Measurements from ENCODE around the gene RGSL1.
A peak's percentile ranks its signal among the peaks of the same experiment; 100 is the strongest.

RGSL1 gene

DNA sequence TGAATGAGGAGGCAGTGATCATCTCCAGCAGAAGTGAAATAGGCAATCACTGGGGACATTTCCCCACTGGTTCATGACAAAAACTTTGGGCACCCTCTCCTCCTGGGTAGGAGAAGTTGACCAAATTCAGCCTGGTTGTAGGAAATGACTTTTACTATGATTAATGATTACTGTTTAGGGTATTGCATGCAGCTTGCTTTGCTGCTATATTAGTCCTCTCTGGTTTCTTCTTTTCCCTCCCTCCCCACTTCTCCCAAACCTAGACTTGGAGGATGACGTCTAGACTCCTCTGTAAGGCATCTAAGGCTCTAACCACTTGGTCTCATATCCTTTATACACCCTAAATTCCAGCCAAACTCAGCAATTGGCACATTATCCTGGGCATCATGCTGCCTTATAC is 157.6 kb downstream of the RGSL1 start:
- TF ChIP-seq, protein P1, sequence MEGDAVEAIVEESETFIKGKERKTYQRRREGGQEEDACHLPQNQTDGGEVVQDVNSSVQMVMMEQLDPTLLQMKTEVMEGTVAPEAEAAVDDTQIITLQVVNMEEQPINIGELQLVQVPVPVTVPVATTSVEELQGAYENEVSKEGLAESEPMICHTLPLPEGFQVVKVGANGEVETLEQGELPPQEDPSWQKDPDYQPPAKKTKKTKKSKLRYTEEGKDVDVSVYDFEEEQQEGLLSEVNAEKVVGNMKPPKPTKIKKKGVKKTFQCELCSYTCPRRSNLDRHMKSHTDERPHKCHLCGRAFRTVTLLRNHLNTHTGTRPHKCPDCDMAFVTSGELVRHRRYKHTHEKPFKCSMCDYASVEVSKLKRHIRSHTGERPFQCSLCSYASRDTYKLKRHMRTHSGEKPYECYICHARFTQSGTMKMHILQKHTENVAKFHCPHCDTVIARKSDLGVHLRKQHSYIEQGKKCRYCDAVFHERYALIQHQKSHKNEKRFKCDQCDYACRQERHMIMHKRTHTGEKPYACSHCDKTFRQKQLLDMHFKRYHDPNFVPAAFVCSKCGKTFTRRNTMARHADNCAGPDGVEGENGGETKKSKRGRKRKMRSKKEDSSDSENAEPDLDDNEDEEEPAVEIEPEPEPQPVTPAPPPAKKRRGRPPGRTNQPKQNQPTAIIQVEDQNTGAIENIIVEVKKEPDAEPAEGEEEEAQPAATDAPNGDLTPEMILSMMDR (IDR thresholded peaks at IDR 0.05; ENCODE audit: insufficient read depth, low read depth, low read length, missing control alignments), result no peak
- no peak for DNase-seq (ENCODE audit: low read depth)
- H3K4me3 ChIP-seq (ENCODE audit: low read length), result no peak overlapping the region

DNA sequence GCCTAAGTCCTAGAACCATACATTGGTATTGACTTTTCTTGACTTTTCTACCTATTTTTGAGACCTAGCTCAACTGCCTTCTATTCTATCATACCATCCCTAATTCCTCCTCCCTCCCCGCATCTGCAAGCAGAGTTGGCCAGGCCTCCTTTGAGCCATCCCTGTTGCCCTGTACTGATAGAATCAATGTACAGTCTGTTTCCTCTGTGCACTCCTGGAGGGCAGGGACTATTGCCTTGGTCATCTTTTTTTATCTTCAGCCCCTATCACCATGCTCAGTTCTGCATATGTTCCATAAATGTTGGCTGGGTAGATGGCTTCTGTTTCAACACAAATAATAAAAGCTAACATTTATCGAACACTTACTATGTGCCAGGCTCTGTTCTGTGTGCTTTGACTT is 158.3 kb downstream of the RGSL1 start:
- TF ChIP-seq, protein P1 (IDR thresholded peaks at IDR 0.05; ENCODE audit: insufficient read depth, low read depth, low read length, missing control alignments), result no peak
- DNase-seq (ENCODE audit: low read depth), result no peak
- H3K4me3 ChIP-seq (ENCODE audit: low read length), result no peak overlapping the region

GRCh38 chr1:182608845-182609610 is 159.1 kb downstream of the RGSL1 start:
- TF ChIP-seq, protein P1 (IDR thresholded peaks at IDR 0.05; ENCODE audit: insufficient read depth, low read depth, low read length, missing control alignments), result no peak
- DNase-seq (ENCODE audit: low read depth), result peak; percentile 28
- H3K4me3 ChIP-seq (ENCODE audit: low read length), result no peak overlapping the region

Data from epithelial cell of esophagus (primary cell).